GM23338 (cell line): Measurements from ENCODE around the gene TPST1.

Experiments used
- CREB1 ChIP-seq: fragments of 250-450 bp; sonication (Bioruptor Pico); IDR thresholded peaks from 2 replicates; pipeline ENCODE4 v1.5.0; 2020; ENCODE audit warnings: low read depth, mild to moderate bottlenecking, moderate library complexity
- EZH2 ChIP-seq: fragments of 200-600 bp; sonication (generic); IDR thresholded peaks from one replicate; pipeline ENCODE4 v1.8.0; 2017; ENCODE audit warnings: antibody characterized with exemption, mild to moderate bottlenecking, low read depth; ENCODE audit not compliant: unreplicated experiment
- EZH2phosphoT487 ChIP-seq: fragments of 200-600 bp; sonication (generic); IDR thresholded peaks from one replicate; pipeline ENCODE4 v1.8.1; 2018; ENCODE audit warnings: antibody characterized with exemption; ENCODE audit not compliant: unreplicated experiment
- JUNB ChIP-seq: IDR thresholded peaks from one replicate; pipeline ENCODE4 v1.6.1; 2016; ENCODE audit warnings: antibody characterized with exemption; ENCODE audit not compliant: unreplicated experiment
- NANOG ChIP-seq: IDR thresholded peaks from 2 replicates; pipeline ENCODE4 v1.6.1; 2016; ENCODE audit warnings: antibody characterized with exemption, borderline replicate concordance
- POLR2AphosphoS5 ChIP-seq: IDR thresholded peaks from 2 replicates; pipeline ENCODE4 v1.6.1; 2016; ENCODE audit warnings: antibody characterized with exemption, low read depth
- ZNF114 ChIP-seq: fragments of 250-450 bp; sonication (Bioruptor Pico); IDR thresholded peaks from 2 replicates; pipeline ENCODE4 v1.5.0; 2020; ENCODE audit warnings: mild to moderate bottlenecking, moderate library complexity
- ZNF331 ChIP-seq: fragments of 250-450 bp; sonication (Bioruptor Pico); IDR thresholded peaks from 2 replicates; pipeline ENCODE4 v1.5.0; 2020; ENCODE audit warnings: low read depth, mild to moderate bottlenecking, moderate library complexity
- TF ChIP-seq, protein P1 (sequence below), 2 experiments: fragments of 200-600 bp in 1 of 2; sonication (generic) in 1 of 2; conservative IDR thresholded peaks; 2 replicates each; pipeline versions ENCODE4 v1.5.1 to v1.6.1; 2016 to 2017; ENCODE audit warnings: antibody characterized with exemption in 2 of 2, low read depth in 2 of 2, mild to moderate bottlenecking in 2 of 2, moderate library complexity in 1 of 2
- TF ChIP-seq, protein P2 (sequence below): IDR thresholded peaks from one replicate; pipeline ENCODE4 v1.6.1; 2018; ENCODE audit warnings: antibody characterized with exemption; ENCODE audit not compliant: unreplicated experiment
- TF ChIP-seq, protein P3 (sequence below): IDR thresholded peaks from 2 replicates; pipeline ENCODE4 v1.6.1; 2016; ENCODE audit warnings: antibody characterized with exemption

DNA sequence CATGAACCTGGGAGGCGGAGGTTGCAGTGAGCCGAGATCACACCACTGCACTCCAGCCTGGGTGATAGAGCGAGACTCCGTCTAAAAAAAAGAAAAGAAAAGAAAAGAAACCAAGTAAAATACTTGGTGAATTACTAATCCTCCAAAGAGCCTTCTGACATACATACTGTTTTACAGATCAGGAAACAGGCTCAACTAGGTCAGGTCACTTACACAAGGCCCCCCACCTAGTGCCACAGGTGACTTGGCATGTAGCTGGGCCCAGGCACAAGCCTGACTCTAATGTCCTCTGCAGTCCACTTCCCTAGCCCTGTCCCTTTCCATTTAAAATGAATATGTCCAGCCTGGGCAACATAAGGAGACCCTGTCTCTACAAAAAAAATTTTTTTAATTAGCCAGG lies 157.0 kb downstream of the TPST1 start:
- TF ChIP-seq, protein P1, sequence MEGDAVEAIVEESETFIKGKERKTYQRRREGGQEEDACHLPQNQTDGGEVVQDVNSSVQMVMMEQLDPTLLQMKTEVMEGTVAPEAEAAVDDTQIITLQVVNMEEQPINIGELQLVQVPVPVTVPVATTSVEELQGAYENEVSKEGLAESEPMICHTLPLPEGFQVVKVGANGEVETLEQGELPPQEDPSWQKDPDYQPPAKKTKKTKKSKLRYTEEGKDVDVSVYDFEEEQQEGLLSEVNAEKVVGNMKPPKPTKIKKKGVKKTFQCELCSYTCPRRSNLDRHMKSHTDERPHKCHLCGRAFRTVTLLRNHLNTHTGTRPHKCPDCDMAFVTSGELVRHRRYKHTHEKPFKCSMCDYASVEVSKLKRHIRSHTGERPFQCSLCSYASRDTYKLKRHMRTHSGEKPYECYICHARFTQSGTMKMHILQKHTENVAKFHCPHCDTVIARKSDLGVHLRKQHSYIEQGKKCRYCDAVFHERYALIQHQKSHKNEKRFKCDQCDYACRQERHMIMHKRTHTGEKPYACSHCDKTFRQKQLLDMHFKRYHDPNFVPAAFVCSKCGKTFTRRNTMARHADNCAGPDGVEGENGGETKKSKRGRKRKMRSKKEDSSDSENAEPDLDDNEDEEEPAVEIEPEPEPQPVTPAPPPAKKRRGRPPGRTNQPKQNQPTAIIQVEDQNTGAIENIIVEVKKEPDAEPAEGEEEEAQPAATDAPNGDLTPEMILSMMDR (conservative IDR thresholded peaks at IDR 0.05; ENCODE audit: low read depth in 2 of 2): no peak
- no peak for TF ChIP-seq EZH2
- TF ChIP-seq, protein P2, sequence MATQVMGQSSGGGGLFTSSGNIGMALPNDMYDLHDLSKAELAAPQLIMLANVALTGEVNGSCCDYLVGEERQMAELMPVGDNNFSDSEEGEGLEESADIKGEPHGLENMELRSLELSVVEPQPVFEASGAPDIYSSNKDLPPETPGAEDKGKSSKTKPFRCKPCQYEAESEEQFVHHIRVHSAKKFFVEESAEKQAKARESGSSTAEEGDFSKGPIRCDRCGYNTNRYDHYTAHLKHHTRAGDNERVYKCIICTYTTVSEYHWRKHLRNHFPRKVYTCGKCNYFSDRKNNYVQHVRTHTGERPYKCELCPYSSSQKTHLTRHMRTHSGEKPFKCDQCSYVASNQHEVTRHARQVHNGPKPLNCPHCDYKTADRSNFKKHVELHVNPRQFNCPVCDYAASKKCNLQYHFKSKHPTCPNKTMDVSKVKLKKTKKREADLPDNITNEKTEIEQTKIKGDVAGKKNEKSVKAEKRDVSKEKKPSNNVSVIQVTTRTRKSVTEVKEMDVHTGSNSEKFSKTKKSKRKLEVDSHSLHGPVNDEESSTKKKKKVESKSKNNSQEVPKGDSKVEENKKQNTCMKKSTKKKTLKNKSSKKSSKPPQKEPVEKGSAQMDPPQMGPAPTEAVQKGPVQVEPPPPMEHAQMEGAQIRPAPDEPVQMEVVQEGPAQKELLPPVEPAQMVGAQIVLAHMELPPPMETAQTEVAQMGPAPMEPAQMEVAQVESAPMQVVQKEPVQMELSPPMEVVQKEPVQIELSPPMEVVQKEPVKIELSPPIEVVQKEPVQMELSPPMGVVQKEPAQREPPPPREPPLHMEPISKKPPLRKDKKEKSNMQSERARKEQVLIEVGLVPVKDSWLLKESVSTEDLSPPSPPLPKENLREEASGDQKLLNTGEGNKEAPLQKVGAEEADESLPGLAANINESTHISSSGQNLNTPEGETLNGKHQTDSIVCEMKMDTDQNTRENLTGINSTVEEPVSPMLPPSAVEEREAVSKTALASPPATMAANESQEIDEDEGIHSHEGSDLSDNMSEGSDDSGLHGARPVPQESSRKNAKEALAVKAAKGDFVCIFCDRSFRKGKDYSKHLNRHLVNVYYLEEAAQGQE: no peak
- TF ChIP-seq NANOG: no peak
- no peak for TF ChIP-seq POLR2AphosphoS5
- no peak for TF ChIP-seq JUNB
- no peak for TF ChIP-seq ZNF114 (CRISPR knock-in tag)
- TF ChIP-seq EZH2phosphoT487: no peak
- TF ChIP-seq CREB1 (CRISPR knock-in tag): no peak
- TF ChIP-seq, protein P3, sequence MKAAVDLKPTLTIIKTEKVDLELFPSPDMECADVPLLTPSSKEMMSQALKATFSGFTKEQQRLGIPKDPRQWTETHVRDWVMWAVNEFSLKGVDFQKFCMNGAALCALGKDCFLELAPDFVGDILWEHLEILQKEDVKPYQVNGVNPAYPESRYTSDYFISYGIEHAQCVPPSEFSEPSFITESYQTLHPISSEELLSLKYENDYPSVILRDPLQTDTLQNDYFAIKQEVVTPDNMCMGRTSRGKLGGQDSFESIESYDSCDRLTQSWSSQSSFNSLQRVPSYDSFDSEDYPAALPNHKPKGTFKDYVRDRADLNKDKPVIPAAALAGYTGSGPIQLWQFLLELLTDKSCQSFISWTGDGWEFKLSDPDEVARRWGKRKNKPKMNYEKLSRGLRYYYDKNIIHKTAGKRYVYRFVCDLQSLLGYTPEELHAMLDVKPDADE: no peak
- no peak for TF ChIP-seq ZNF331 (CRISPR knock-in tag)
